ENCODE results near the gene CDHR3. TPM values are rescaled to one million over a fixed set of nuclear protein-coding genes. Genes with fewer than 3 reads are reported as not detected.
A peak's percentile ranks its signal among the peaks of the same experiment; 100 is the strongest.

The CDHR3 gene
- total and polyA plus RNA-seq, 9 of the 15 experiments (the other 6 are each of a cell fraction or from before 2014, with no cell fraction given): 0.03 to 0.66 (median 0.24) TPM; not detected in 1

- TF ChIP-seq REST (IDR thresholded peaks at IDR 0.05; ENCODE audit: borderline replicate concordance): peak; percentile 96
- no peak for TF ChIP-seq REST (CRISPR knock-in tag; IDR thresholded peaks at IDR 0.05; ENCODE audit: low read depth)
- TF ChIP-seq SRSF7 (optimal IDR thresholded peaks at IDR 0.05; ENCODE audit: low read depth, low read length): no peak
- TF ChIP-seq ZNF41 (CRISPR knock-in tag; conservative IDR thresholded peaks at IDR 0.05): no peak
- 0 out of 2 replicates have a peak, but pooled peaks have one; percentile 9 for TF ChIP-seq ELF2 (CRISPR knock-in tag; IDR thresholded peaks at IDR 0.05)
- TF ChIP-seq HMG20A (CRISPR knock-in tag; conservative IDR thresholded peaks at IDR 0.05): no peak
- peak; percentile 98 for TF ChIP-seq DEAF1 (CRISPR knock-in tag; IDR thresholded peaks at IDR 0.05)
- TF ChIP-seq ILK (tag; IDR thresholded peaks at IDR 0.05; ENCODE audit: borderline replicate concordance, low read depth): no peak
- 0 out of 4 replicates have a peak, but pooled peaks of 1 of the 2 experiments have one; percentile 68 for TF ChIP-seq MAZ (CRISPR knock-in tag; conservative IDR thresholded peaks at IDR 0.05 in 1 of 2, IDR thresholded peaks at IDR 0.05 in 1 of 2)
- TF ChIP-seq TFAP4 (CRISPR knock-in tag; IDR thresholded peaks at IDR 0.05; ENCODE audit: borderline replicate concordance): peak; percentile 45; the same call in 1 of the 2 replicates
- no peak for TF ChIP-seq DACH1 (IDR thresholded peaks at IDR 0.05; ENCODE audit: partially characterized antibody)
- TF ChIP-seq SMC3 (conservative IDR thresholded peaks at IDR 0.05; ENCODE audit: insufficient read depth, low read depth, low read length): peak; percentile 99
- peak; percentile 25 for TF ChIP-seq NEUROD1 (IDR thresholded peaks at IDR 0.05; ENCODE audit: borderline replicate concordance, low read depth, low read length, partially characterized antibody)
- no peak for TF ChIP-seq HNRNPLL (IDR thresholded peaks at IDR 0.05; ENCODE audit: low read depth, low read length, poor library complexity, severe bottlenecking)
- 0 out of 4 replicates have a peak, but pooled peaks of 1 of the 2 experiments have one; percentile 12 for TF ChIP-seq HDAC1 (IDR thresholded peaks at IDR 0.05)
- TF ChIP-seq TCF7 (IDR thresholded peaks at IDR 0.05; ENCODE audit: borderline replicate concordance): no peak
- TF ChIP-seq KLF16 (IDR thresholded peaks at IDR 0.05): no peak
- no peak for TF ChIP-seq PHB2 (IDR thresholded peaks at IDR 0.05; ENCODE audit: low read depth)
Observed at GRCh38 chr7:106056513-106057203, 93.6 kb downstream of the CDHR3 start (continued).

Measured in K562 (cell line).